Caco-2 (cell line): Measurements from ENCODE around the gene COL6A3. TPM values are rescaled to one million over a fixed set of nuclear protein-coding genes. Genes with fewer than 3 reads are reported as not detected.

ENCODE experiments used
- BruUV-seq: library from RNA; stranded (reverse); fragments of 400-500 nt; replicated peaks from 2 replicates; lab custom pipeline; 2021; lab: Mats Ljungman, UMichigan
- CTCF ChIA-PET: fragments of 300-600 bp; sonication (Branson Sonifier 250); formaldehyde crosslinking; loops from one replicate; lab custom pipeline; 2022; ENCODE audit warnings: antibody characterized with exemption; lab: Charles Lee
- POLR2A ChIA-PET: fragments of 300-600 bp; sonication (Branson Sonifier 250); formaldehyde crosslinking; loops from one replicate; lab custom pipeline; 2022; ENCODE audit warnings: antibody characterized with exemption; lab: Charles Lee
- DNase-seq, 2 experiments: peaks; one replicate each; pipeline versions ENCODE4 v3.0.0 to v3.0.0-alpha.2; 2020 to 2022
- H3K27me3 ChIP-seq: replicated peaks from 2 replicates; pipeline ENCODE4 v1.6.0; 2011; ENCODE audit warnings: low read length; ENCODE audit not compliant: control insufficient read depth, insufficient read depth
- H3K36me3 ChIP-seq: 2 replicates; pipeline ENCODE4 v1.5.1; 2011; ENCODE audit warnings: low read length; ENCODE audit not compliant: control insufficient read depth, insufficient read depth
- H3K4me1 ChIP-seq: fragments of 250-450 bp; sonication (Bioruptor Pico); 2 replicates; pipeline ENCODE4 v1.5.1; 2020; ENCODE audit warnings: mild to moderate bottlenecking
- H3K4me3 ChIP-seq: 2 replicates; pipeline ENCODE4 v1.5.1; 2011; ENCODE audit warnings: low read depth, mild to moderate bottlenecking, control low read depth, low read length
- H3K9me3 ChIP-seq: fragments of 250-450 bp; sonication (Bioruptor Pico); 2 replicates; pipeline ENCODE4 v1.5.1; 2020; ENCODE audit warnings: mild to moderate bottlenecking, moderate library complexity
- H3K27ac Mint-ChIP-seq: one replicate; pipeline ENCODE4 v1.8.0; 2022; ENCODE audit warnings: mixed read lengths; ENCODE audit not compliant: unreplicated experiment
- H3K27me3 Mint-ChIP-seq: one replicate; pipeline ENCODE4 v1.8.0; 2022; ENCODE audit warnings: mixed read lengths; ENCODE audit not compliant: insufficient read depth, unreplicated experiment
- H3K36me3 Mint-ChIP-seq: one replicate; pipeline ENCODE4 v1.8.0; 2022; ENCODE audit warnings: mild to moderate bottlenecking, mixed read lengths; ENCODE audit not compliant: insufficient read depth, unreplicated experiment
- H3K4me1 Mint-ChIP-seq: one replicate; pipeline ENCODE4 v1.8.0; 2022; ENCODE audit warnings: low read depth, mixed read lengths; ENCODE audit not compliant: unreplicated experiment
- H3K4me3 Mint-ChIP-seq: one replicate; pipeline ENCODE4 v1.8.0; 2022; ENCODE audit warnings: mild to moderate bottlenecking, moderate library complexity, mixed read lengths; ENCODE audit not compliant: unreplicated experiment
- H3K9me3 Mint-ChIP-seq: one replicate; pipeline ENCODE4 v1.8.0; 2022; ENCODE audit warnings: mixed read lengths; ENCODE audit not compliant: unreplicated experiment
- CTCF ChIP-seq, 2 experiments: fragments of 200-600 bp in 1 of 2; IDR thresholded peaks; 1 replicate in 1 of 2; 2 replicates in 1 of 2; pipeline versions ENCODE4 v1.5.1 to v1.8.0; 2011 to 2022; ENCODE audit warnings: antibody characterized with exemption in 1 of 2, control low read depth in 1 of 2, inconsistent platforms in 1 of 2, low read depth in 1 of 2, low read length in 1 of 2, mild to moderate bottlenecking in 1 of 2, moderate library complexity in 1 of 2; ENCODE audit not compliant: insufficient read depth in 1 of 2, severe bottlenecking in 1 of 2, unreplicated experiment in 1 of 2
- intact Hi-C: fragments of 100-400 bp; cut with micrococcal nuclease; formaldehyde crosslinking; loops from one replicate; pipeline ENCODE4 v1.10.0; 2022; ENCODE audit not compliant: unreplicated experiment
- total RNA-seq: library from RNA; stranded (reverse); gene quantifications from 2 replicates; pipeline ENCODE4 v1.2.3, GENCODE V29; 2022

The COL6A3 gene
- total RNA-seq, 1 experiment from 2014 or later, result 0.73 TPM

GRCh38 chr2:237324405-237324831 lies 89.5 kb downstream of the COL6A3 start:
- no peak overlapping the region for H3K27ac Mint-ChIP-seq
- intact Hi-C loops, result loop anchor here (5.0 kb wide), 2 partner anchors 157 to 172 kb away; no protein-coding TSS in a partner anchor
- H3K27me3 ChIP-seq, result no peaks in the 10 kb centered on the region
- ChIA-PET CTCF (no interaction called here), POLR2A (no interaction called here)
- no peak overlapping the region for H3K4me3 ChIP-seq
- H3K36me3 Mint-ChIP-seq, result peaks cover 6% of the 10 kb centered on the region
- no peaks in the 10 kb centered on the region for H3K9me3 ChIP-seq
- H3K4me3 Mint-ChIP-seq, result no peak overlapping the region
- H3K9me3 Mint-ChIP-seq, result no peaks in the 10 kb centered on the region
- no peak for DNase-seq
- H3K4me1 Mint-ChIP-seq, result no peaks in the 10 kb centered on the region
- no TSS peak for BruUV-seq
- H3K36me3 ChIP-seq, result no peaks in the 10 kb centered on the region
- H3K27me3 Mint-ChIP-seq, result no peaks in the 10 kb centered on the region
- H3K4me1 ChIP-seq, result no peaks in the 10 kb centered on the region
- no peak for TF ChIP-seq CTCF (IDR thresholded peaks at IDR 0.05; ENCODE audit: insufficient read depth in 1 of 2, low read depth in 1 of 2, low read length in 1 of 2, severe bottlenecking in 1 of 2, unreplicated experiment in 1 of 2)

GRCh38 chr2:237323656-237324055 lies 90.3 kb downstream of the COL6A3 start:
- ChIA-PET CTCF (no interaction called here), POLR2A (no interaction called here)
- H3K4me1 Mint-ChIP-seq, result no peaks in the 10 kb centered on the region
- H3K27ac Mint-ChIP-seq, result no peak overlapping the region
- no peaks in the 10 kb centered on the region for H3K27me3 Mint-ChIP-seq
- H3K4me3 Mint-ChIP-seq, result no peak overlapping the region
- TF ChIP-seq CTCF (IDR thresholded peaks at IDR 0.05; ENCODE audit: insufficient read depth in 1 of 2, low read depth in 1 of 2, low read length in 1 of 2, severe bottlenecking in 1 of 2, unreplicated experiment in 1 of 2), result no peak
- H3K36me3 ChIP-seq, result no peaks in the 10 kb centered on the region
- H3K27me3 ChIP-seq, result no peaks in the 10 kb centered on the region
- peaks cover 6% of the 10 kb centered on the region for H3K36me3 Mint-ChIP-seq
- H3K9me3 ChIP-seq, result no peaks in the 10 kb centered on the region
- no peaks in the 10 kb centered on the region for H3K4me1 ChIP-seq
- no peak for DNase-seq
- no TSS peak for BruUV-seq
- no peak overlapping the region for H3K4me3 ChIP-seq
- no peaks in the 10 kb centered on the region for H3K9me3 Mint-ChIP-seq
- intact Hi-C loops, result loop anchor here (5.0 kb wide), 2 partner anchors 156 to 171 kb away; no protein-coding TSS in a partner anchor

- Mint-ChIP-seq H3K4me1 (no peaks in the 10 kb centered on the region), H3K27me3 (no peaks in the 10 kb centered on the region), H3K4me3 (no peak overlapping the region), H3K9me3 (no peaks in the 10 kb centered on the region), H3K27ac (no peak overlapping the region), H3K36me3 (peaks cover 6% of the 10 kb centered on the region)
- no peaks in the 10 kb centered on the region for H3K4me1 ChIP-seq
- DNase-seq, result peak in 1 of 2 experiments; percentile 30
- no peak overlapping the region for H3K4me3 ChIP-seq
- BruUV-seq, result no TSS peak
- POLR2A ChIA-PET, result no interaction called here
- intact Hi-C loops, result loop anchor here (5.0 kb wide), 2 partner anchors 155 to 170 kb away; no protein-coding TSS in a partner anchor
- H3K27me3 ChIP-seq, result no peaks in the 10 kb centered on the region
- H3K36me3 ChIP-seq, result no peaks in the 10 kb centered on the region
- H3K9me3 ChIP-seq, result no peaks in the 10 kb centered on the region
- CTCF ChIA-PET, result no interaction called here
- TF ChIP-seq CTCF (IDR thresholded peaks at IDR 0.05; ENCODE audit: insufficient read depth in 1 of 2, low read depth in 1 of 2, low read length in 1 of 2, severe bottlenecking in 1 of 2, unreplicated experiment in 1 of 2), result peak in 1 of 2 experiments; percentile 53
Observed at GRCh38 chr2:237322564-237322963, 91.4 kb downstream of the COL6A3 start.
